Smooth muscle cell (in vitro differentiated cells): Measurements from ENCODE around the gene MAPKBP1. TPM values are rescaled to one million over a fixed set of nuclear protein-coding genes. Genes with fewer than 3 reads are reported as not detected.

Experiments used
- DNase-seq: peaks from one replicate; lab custom pipeline; 2025; ENCODE audit not compliant: unreplicated experiment; lab: John Stamatoyannopoulos, UW
- H2AFZ ChIP-seq: fragments of 200-600 bp; sonication (generic); 2 replicates; pipeline ENCODE4 v1.6.0; 2016; ENCODE audit warnings: antibody characterized with exemption, low read depth, mild to moderate bottlenecking
- H3F3A ChIP-seq: fragments of 200-600 bp; sonication (generic); 2 replicates; pipeline ENCODE4 v1.6.0; 2017; ENCODE audit warnings: antibody characterized with exemption, low read depth
- H3K27ac ChIP-seq: fragments of 200-600 bp; sonication (generic); 2 replicates; pipeline ENCODE4 v1.5.1; 2016; ENCODE audit warnings: low read depth, mild to moderate bottlenecking
- H3K27me3 ChIP-seq: fragments of 200-600 bp; sonication (generic); 2 replicates; pipeline ENCODE4 v1.6.1; 2016; ENCODE audit warnings: low read depth, mild to moderate bottlenecking
- H3K36me3 ChIP-seq: fragments of 200-600 bp; sonication (generic); 2 replicates; pipeline ENCODE4 v1.5.1; 2016; ENCODE audit warnings: low read depth
- H3K4me1 ChIP-seq: fragments of 200-600 bp; sonication (generic); 2 replicates; pipeline ENCODE4 v1.5.1; 2016; ENCODE audit warnings: low read depth
- H3K4me2 ChIP-seq: fragments of 200-600 bp; sonication (generic); 2 replicates; pipeline ENCODE4 v1.6.0; 2016; ENCODE audit warnings: mild to moderate bottlenecking
- H3K4me3 ChIP-seq: fragments of 200-600 bp; sonication (generic); 2 replicates; pipeline ENCODE4 v1.5.1; 2016; ENCODE audit warnings: mild to moderate bottlenecking
- H3K79me2 ChIP-seq: fragments of 200-600 bp; sonication (generic); 2 replicates; pipeline ENCODE4 v1.6.0; 2016; ENCODE audit warnings: low read depth, mild to moderate bottlenecking
- H3K9ac ChIP-seq: fragments of 200-600 bp; sonication (generic); 2 replicates; pipeline ENCODE4 v1.6.0; 2016; ENCODE audit warnings: low read depth
- H3K9me3 ChIP-seq: fragments of 200-600 bp; sonication (generic); replicated peaks from 2 replicates; pipeline ENCODE4 v1.5.1; 2016; ENCODE audit warnings: low read depth
- H4K20me1 ChIP-seq: fragments of 200-600 bp; sonication (generic); 2 replicates; pipeline ENCODE4 v1.6.0; 2016; ENCODE audit warnings: low read depth
- CTCF ChIP-seq: fragments of 200-600 bp; sonication (generic); IDR thresholded peaks from 2 replicates; pipeline ENCODE4 v1.5.1; 2017; ENCODE audit warnings: borderline replicate concordance, mild to moderate bottlenecking, antibody characterized with exemption; ENCODE audit not compliant: insufficient read depth, poor library complexity, severe bottlenecking
- WGBS: methylation state at CpG from one replicate; pipeline ENCODE4 v1.1.7; 2016; ENCODE audit warnings: low lambda C conversion rate; 5-methylcytosine and 5-hydroxymethylcytosine counted together
- polyA plus RNA-seq: library from polyadenylated mRNA; unstranded; fragments of >200 nt; fragmentation: Nextera tagmentation; extraction: Ambion mirVana; gene quantifications from 2 replicates; pipeline ENCODE4 v1.2.1, GENCODE V29; 2016
- total RNA-seq: library from RNA; depleted of rRNA; stranded (reverse); fragments of >200 nt; gene quantifications from 2 replicates; pipeline ENCODE4 v1.2.3, GENCODE V29; 2014

MAPKBP1 gene
- total and polyA plus RNA-seq, 2 experiments from 2014 or later: 6.6 to 10.7 TPM

- H3K27ac ChIP-seq: no peak overlapping the region
- no peaks in the 10 kb centered on the region for H3K79me2 ChIP-seq
- H3K4me1 ChIP-seq: no peaks in the 10 kb centered on the region
- no peak overlapping the region for H3K4me2 ChIP-seq
- no peaks in the 10 kb centered on the region for H3K9me3 ChIP-seq
- H3K27me3 ChIP-seq: no peaks in the 10 kb centered on the region
- H4K20me1 ChIP-seq: peaks cover 42% of the 10 kb centered on the region
- no peak overlapping the region for H3K9ac ChIP-seq
- H3F3A ChIP-seq: no peaks in the 10 kb centered on the region
- WGBS: 92% methylated on average over 5 of the region's 5 CpGs
- no peak overlapping the region for H2AFZ ChIP-seq
- TF ChIP-seq CTCF: no peak
- no peak for DNase-seq
- H3K4me3 ChIP-seq: no peak overlapping the region
- no peaks in the 10 kb centered on the region for H3K36me3 ChIP-seq
These were observed 25.2 kb downstream of the MAPKBP1 start for GRCh38 chr15:41799488-41799805.

- Histone ChIP-seq H4K20me1 (peaks cover 27% of the 10 kb centered on the region), H3F3A (no peaks in the 10 kb centered on the region), H3K4me3 (no peak overlapping the region), H3K36me3 (no peaks in the 10 kb centered on the region), H3K4me2 (no peak overlapping the region), H3K27me3 (no peaks in the 10 kb centered on the region), H3K79me2 (no peaks in the 10 kb centered on the region), H3K9ac (no peak overlapping the region), H3K27ac (peak overlapping the region; percentile 52), H3K4me1 (no peaks in the 10 kb centered on the region), H3K9me3 (no peaks in the 10 kb centered on the region), H2AFZ (no peak overlapping the region)
- DNase-seq: no peak
- WGBS: 94% methylated on average over 3 of the region's 3 CpGs
- TF ChIP-seq CTCF: no peak
These were observed 26.9 kb downstream of the MAPKBP1 start for GRCh38 chr15:41801185-41801584.

- H4K20me1 ChIP-seq: peaks cover 27% of the 10 kb centered on the region
- H3K27me3 ChIP-seq: no peaks in the 10 kb centered on the region
- no peak overlapping the region for H3K4me2 ChIP-seq
- no peak for DNase-seq
- H3K79me2 ChIP-seq: no peaks in the 10 kb centered on the region
- 78% methylated on average over 3 of the region's 3 CpGs for WGBS
- no peak overlapping the region for H2AFZ ChIP-seq
- no peaks in the 10 kb centered on the region for H3K36me3 ChIP-seq
- peak overlapping the region; percentile 52 for H3K27ac ChIP-seq
- H3F3A ChIP-seq: no peaks in the 10 kb centered on the region
- no peaks in the 10 kb centered on the region for H3K4me1 ChIP-seq
- TF ChIP-seq CTCF: no peak
- no peak overlapping the region for H3K4me3 ChIP-seq
- H3K9ac ChIP-seq: no peak overlapping the region
- H3K9me3 ChIP-seq: no peaks in the 10 kb centered on the region
These were observed 27.7 kb downstream of the MAPKBP1 start for GRCh38 chr15:41801850-41802455.

GRCh38 chr15:41804361-41804760, 30.1 kb downstream of the MAPKBP1 start:
- Histone ChIP-seq H4K20me1 (peaks cover 11% of the 10 kb centered on the region), H3K4me1 (no peaks in the 10 kb centered on the region), H3K27ac (peak overlapping the region; percentile 72), H3F3A (no peaks in the 10 kb centered on the region), H2AFZ (no peak overlapping the region), H3K36me3 (no peaks in the 10 kb centered on the region), H3K79me2 (peaks cover 6% of the 10 kb centered on the region), H3K4me2 (no peak overlapping the region), H3K9me3 (no peaks in the 10 kb centered on the region), H3K27me3 (no peaks in the 10 kb centered on the region), H3K4me3 (no peak overlapping the region), H3K9ac (no peak overlapping the region)
- TF ChIP-seq CTCF: no peak
- DNase-seq: no peak
- 86% methylated on average over 2 of the region's 2 CpGs for WGBS
